ENCODE measurements around the gene ZCCHC24. TPM values are rescaled to one million over a fixed set of nuclear protein-coding genes. Genes with fewer than 3 reads are reported as not detected.

ZCCHC24 gene
- total and polyA plus RNA-seq, 10 donors = 4.9 to 34.1 (median 23.7) TPM

DNA sequence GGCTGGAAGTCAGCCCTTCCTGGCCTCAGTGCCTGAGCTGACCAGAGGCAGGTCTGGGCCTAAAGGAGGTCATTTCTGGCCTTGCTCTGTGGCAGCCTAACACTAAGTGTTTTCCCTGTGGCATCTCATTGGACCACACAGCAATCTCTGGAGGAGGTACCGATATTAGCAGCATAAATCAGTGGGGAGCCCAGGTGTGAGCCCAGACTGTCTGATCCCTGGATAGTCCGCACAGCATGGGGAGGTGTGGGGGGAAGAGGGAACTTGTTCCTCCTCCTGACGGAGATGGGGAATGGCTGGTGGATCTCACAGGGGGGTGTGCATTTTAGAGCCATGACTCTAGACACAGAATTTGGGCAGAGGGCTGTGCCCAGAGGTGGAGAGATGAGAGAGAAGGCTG, 109.1 kb downstream of the ZCCHC24 start:
- intact Hi-C loops (cut with DNase I; ENCODE audit: low total_unique reads) = no loop called here
- no peak for DNase-seq
- Histone ChIP-seq H3K4me3 (no peak overlapping the region), H3K9me3 (no peaks in the 10 kb centered on the region), H3K36me3 (no peaks in the 10 kb centered on the region), H3K4me1 (peaks cover 4 to 18% (median 8%) of the 10 kb centered on the region in 6 donors), H3K27ac (no peak overlapping the region), H3K27me3 (replicated peaks in 1 of 7) (no peaks in the 10 kb centered on the region)
- TF ChIP-seq POLR2A (IDR thresholded peaks at IDR 0.05) (no peak), POLR2AphosphoS5 (IDR thresholded peaks at IDR 0.05) (no peak)
- TF ChIP-seq, protein P1, sequence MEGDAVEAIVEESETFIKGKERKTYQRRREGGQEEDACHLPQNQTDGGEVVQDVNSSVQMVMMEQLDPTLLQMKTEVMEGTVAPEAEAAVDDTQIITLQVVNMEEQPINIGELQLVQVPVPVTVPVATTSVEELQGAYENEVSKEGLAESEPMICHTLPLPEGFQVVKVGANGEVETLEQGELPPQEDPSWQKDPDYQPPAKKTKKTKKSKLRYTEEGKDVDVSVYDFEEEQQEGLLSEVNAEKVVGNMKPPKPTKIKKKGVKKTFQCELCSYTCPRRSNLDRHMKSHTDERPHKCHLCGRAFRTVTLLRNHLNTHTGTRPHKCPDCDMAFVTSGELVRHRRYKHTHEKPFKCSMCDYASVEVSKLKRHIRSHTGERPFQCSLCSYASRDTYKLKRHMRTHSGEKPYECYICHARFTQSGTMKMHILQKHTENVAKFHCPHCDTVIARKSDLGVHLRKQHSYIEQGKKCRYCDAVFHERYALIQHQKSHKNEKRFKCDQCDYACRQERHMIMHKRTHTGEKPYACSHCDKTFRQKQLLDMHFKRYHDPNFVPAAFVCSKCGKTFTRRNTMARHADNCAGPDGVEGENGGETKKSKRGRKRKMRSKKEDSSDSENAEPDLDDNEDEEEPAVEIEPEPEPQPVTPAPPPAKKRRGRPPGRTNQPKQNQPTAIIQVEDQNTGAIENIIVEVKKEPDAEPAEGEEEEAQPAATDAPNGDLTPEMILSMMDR (IDR thresholded peaks at IDR 0.05 in 8 of 11, conservative IDR thresholded peaks at IDR 0.05 in 3 of 11) = no peak
- 86 to 97% (median 92%) methylated on average over 3 of the region's 3 CpGs for WGBS, 5 donors

DNA sequence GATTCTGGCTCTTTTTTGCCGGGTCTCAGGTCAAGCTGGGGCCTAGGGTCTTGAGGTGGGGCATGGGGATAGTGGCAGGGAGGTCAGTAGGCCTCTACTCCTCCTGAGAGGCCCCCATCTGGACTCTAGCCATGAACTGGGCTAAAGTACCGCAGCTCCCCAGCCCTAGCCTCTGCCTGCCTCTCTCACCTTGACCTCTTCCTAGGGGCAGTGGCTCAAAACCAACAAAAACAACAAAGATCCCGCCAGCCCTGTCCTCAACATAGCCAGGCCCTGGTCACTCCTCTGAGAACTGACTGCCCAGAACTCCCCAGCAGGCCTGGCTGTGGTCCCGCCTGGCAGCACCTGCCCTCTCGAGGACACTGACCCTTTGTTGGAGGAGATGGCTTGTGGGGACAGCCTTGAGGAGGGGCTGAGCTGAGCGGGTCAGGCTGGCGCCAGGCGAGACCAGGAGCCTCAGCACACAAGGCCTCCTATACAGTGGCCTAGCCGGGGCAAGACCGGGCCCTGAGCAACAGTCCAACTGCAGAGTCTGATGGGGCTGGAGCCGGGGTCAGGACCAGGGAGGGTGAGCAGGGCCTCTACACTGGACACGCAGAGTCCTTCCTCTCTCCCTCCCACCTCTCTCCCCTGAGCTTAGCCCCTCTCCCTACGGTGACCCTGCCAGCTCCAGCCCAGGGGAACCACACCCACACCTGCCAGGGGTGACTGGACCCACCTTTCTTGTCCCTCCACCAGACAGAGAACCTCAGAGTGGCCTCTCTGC, 109.8 kb downstream of the ZCCHC24 start:
- no peak for DNase-seq
- Histone ChIP-seq H3K9me3 (no peaks in the 10 kb centered on the region), H3K27me3 (replicated peaks in 1 of 7) (no peaks in the 10 kb centered on the region), H3K27ac (no peak overlapping the region), H3K4me3 (no peak overlapping the region), H3K36me3 (no peaks in the 10 kb centered on the region), H3K4me1 (peaks cover 4 to 15% (median 8%) of the 10 kb centered on the region in 6 donors)
- intact Hi-C loops (cut with DNase I; ENCODE audit: low total_unique reads) = no loop called here
- TF ChIP-seq POLR2A (IDR thresholded peaks at IDR 0.05) (no peak), POLR2AphosphoS5 (IDR thresholded peaks at IDR 0.05) (peak in 2 of 3 donors; percentile 21 to 22)
- TF ChIP-seq, protein P1 (IDR thresholded peaks at IDR 0.05 in 8 of 11, conservative IDR thresholded peaks at IDR 0.05 in 3 of 11) = no peak
- WGBS, 5 donors = 66 to 92% (median 80%) methylated on average over 10 to 13 of the region's 13 CpGs

DNA sequence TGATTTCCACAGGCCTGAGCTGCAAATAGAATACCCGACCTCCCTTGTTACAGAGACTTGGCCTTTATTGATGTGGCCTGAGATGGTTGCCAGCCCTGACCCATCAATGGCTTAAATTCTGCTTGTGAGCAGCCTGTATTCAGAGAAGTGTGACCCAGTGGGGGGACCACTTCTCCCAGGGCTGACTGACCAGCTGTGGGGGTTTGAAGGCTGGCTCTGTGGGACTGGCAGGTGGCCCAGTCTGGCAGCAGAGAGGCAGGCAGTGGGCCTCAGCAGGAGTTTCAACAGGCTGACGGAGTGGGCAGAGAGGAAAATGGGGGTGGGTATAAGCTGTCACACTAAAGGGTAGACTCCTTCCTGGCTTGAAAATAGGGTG, 110.3 kb downstream of the ZCCHC24 start:
- Histone ChIP-seq H3K4me1 (peaks cover 4 to 15% (median 8%) of the 10 kb centered on the region in 6 donors), H3K36me3 (no peaks in the 10 kb centered on the region), H3K27ac (no peak overlapping the region), H3K27me3 (replicated peaks in 1 of 7) (no peaks in the 10 kb centered on the region), H3K9me3 (no peaks in the 10 kb centered on the region), H3K4me3 (no peak overlapping the region)
- DNase-seq = no peak
- TF ChIP-seq POLR2A (IDR thresholded peaks at IDR 0.05) = no peak
- TF ChIP-seq POLR2AphosphoS5 (IDR thresholded peaks at IDR 0.05) = no peak
- TF ChIP-seq, protein P1 (IDR thresholded peaks at IDR 0.05 in 8 of 11, conservative IDR thresholded peaks at IDR 0.05 in 3 of 11) = no peak
- intact Hi-C loops (cut with DNase I; ENCODE audit: low total_unique reads) = no loop called here
- WGBS, 5 donors = 77 to 88% (median 82%) methylated on average over 2 of the region's 2 CpGs

DNA sequence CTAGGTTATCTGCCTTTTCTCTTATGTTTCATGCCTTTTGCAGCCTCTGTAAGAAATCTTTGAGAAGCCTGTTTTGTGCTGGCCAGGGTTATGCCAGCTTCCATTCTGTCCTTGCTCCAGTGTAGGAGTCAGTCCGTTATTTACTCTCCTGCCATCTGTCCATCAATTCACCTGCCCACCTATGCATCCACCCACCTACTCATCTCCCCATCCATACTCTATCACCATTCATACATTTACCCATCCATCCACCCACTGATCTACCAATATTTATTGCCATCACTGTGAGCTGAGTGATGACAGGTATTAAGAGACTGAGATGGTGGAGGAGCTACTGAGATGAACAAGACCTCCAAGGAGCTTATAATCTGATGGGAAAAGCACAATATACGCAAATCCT, 110.9 kb downstream of the ZCCHC24 start:
- Histone ChIP-seq H3K27me3 (replicated peaks in 1 of 7) (no peaks in the 10 kb centered on the region), H3K9me3 (no peaks in the 10 kb centered on the region), H3K4me3 (no peak overlapping the region), H3K36me3 (no peaks in the 10 kb centered on the region), H3K4me1 (peaks cover 4 to 15% (median 8%) of the 10 kb centered on the region in 6 donors), H3K27ac (no peak overlapping the region)
- intact Hi-C loops (cut with DNase I; ENCODE audit: low total_unique reads) = no loop called here
- WGBS, 5 donors = 92 to 98% (median 94%) methylated on average over 2 of the region's 2 CpGs
- no peak for DNase-seq
- TF ChIP-seq POLR2A (IDR thresholded peaks at IDR 0.05) = no peak
- TF ChIP-seq POLR2AphosphoS5 (IDR thresholded peaks at IDR 0.05) = no peak
- TF ChIP-seq, protein P1 (IDR thresholded peaks at IDR 0.05 in 8 of 11, conservative IDR thresholded peaks at IDR 0.05 in 3 of 11) = no peak
